Naive thymus-derived CD4-positive, alpha-beta T cell (primary cell): ENCODE measurements around the gene GALNT2. TPM values are rescaled to one million over a fixed set of nuclear protein-coding genes. Genes with fewer than 3 reads are reported as not detected.

ENCODE experiments used
- ATAC-seq: fragments of 150-1000 bp; cut with Tn5 transposase; 2 replicates; pipeline ENCODE4 v1.10.0; 2021; ENCODE audit warnings: mild to moderate bottlenecking, moderate library complexity
- CTCF ChIA-PET: fragments of 350-600 bp; sonication (Branson Sonifier 250); formaldehyde crosslinking; loops from one replicate; lab custom pipeline; 2021; ENCODE audit warnings: antibody characterized with exemption; lab: Charles Lee
- POLR2A ChIA-PET: fragments of 350-600 bp; sonication (Branson Sonifier 250); formaldehyde crosslinking; loops from one replicate; lab custom pipeline; 2021; ENCODE audit warnings: antibody characterized with exemption, inconsistent platforms; lab: Charles Lee
- DNase-seq, 9 donors: peaks; one replicate each; pipeline versions ENCODE4 v3.0.0 to v3.0.0-alpha.2; 2020 to 2022; ENCODE audit warnings: mixed read lengths in 1 of 9
- H3K27ac ChIP-seq: one replicate; pipeline ENCODE4 v1.7.0; 2013; ENCODE audit warnings: mild to moderate bottlenecking, low read depth, low read length, moderate library complexity
- H3K27me3 ChIP-seq, 2 donors: one replicate each; pipeline ENCODE4 v1.7.0; 2013; ENCODE audit warnings: low read length in 2 of 2, mild to moderate bottlenecking in 2 of 2, moderate library complexity in 2 of 2; ENCODE audit not compliant: control insufficient read depth in 2 of 2, insufficient read depth in 2 of 2
- H3K36me3 ChIP-seq, 3 experiments: 1 replicate in 2 of 3; 2 replicates in 1 of 3; pipeline ENCODE4 v1.7.0; 2013; ENCODE audit warnings: low read length in 3 of 3, mild to moderate bottlenecking in 3 of 3, moderate library complexity in 1 of 3; ENCODE audit not compliant: insufficient read depth in 3 of 3, control insufficient read depth in 2 of 3
- H3K4me1 ChIP-seq, 2 donors: one replicate each; pipeline ENCODE4 v1.7.0; 2013; ENCODE audit warnings: low read length in 2 of 2, mild to moderate bottlenecking in 2 of 2, moderate library complexity in 1 of 2; ENCODE audit not compliant: control insufficient read depth in 2 of 2, insufficient read depth in 2 of 2
- H3K4me3 ChIP-seq: 2 replicates; pipeline ENCODE4 v1.7.0; 2013; ENCODE audit warnings: mild to moderate bottlenecking, low read length
- H3K9me3 ChIP-seq, 3 experiments: 1 replicate in 2 of 3; 2 replicates in 1 of 3; pipeline ENCODE4 v1.7.0; 2013; ENCODE audit warnings: low read length in 3 of 3; ENCODE audit not compliant: control insufficient read depth in 2 of 3
- H3K27ac Mint-ChIP-seq, 9 donors: one replicate each; pipeline ENCODE4 v1.8.0; 2020 to 2022; ENCODE audit warnings: mixed read lengths in 9 of 9, mild to moderate bottlenecking in 8 of 9, moderate library complexity in 5 of 9, inconsistent platforms in 2 of 9
- H3K27me3 Mint-ChIP-seq, 5 donors: one replicate each; pipeline ENCODE4 v1.8.0; 2021 to 2022; ENCODE audit warnings: mixed read lengths in 5 of 5, mild to moderate bottlenecking in 1 of 5
- H3K36me3 Mint-ChIP-seq, 5 donors: one replicate each; pipeline ENCODE4 v1.8.0; 2020 to 2022; ENCODE audit warnings: mixed read lengths in 5 of 5, mild to moderate bottlenecking in 3 of 5, inconsistent platforms in 1 of 5
- H3K4me1 Mint-ChIP-seq, 7 donors: one replicate each; pipeline ENCODE4 v1.8.0; 2020 to 2022; ENCODE audit warnings: mixed read lengths in 7 of 7, mild to moderate bottlenecking in 3 of 7, inconsistent platforms in 1 of 7
- H3K4me3 Mint-ChIP-seq, 10 donors: one replicate each; pipeline ENCODE4 v1.8.0; 2020 to 2022; ENCODE audit warnings: mild to moderate bottlenecking in 10 of 10, mixed read lengths in 10 of 10, moderate library complexity in 6 of 10, inconsistent platforms in 2 of 10
- H3K9me3 Mint-ChIP-seq, 11 donors: one replicate each; pipeline ENCODE4 v1.8.0; 2020 to 2022; ENCODE audit warnings: mixed read lengths in 11 of 11, mild to moderate bottlenecking in 4 of 11, inconsistent platforms in 1 of 11, moderate library complexity in 1 of 11
- intact Hi-C, 2 donors: fragments of 100-400 bp; cut with micrococcal nuclease; formaldehyde crosslinking; loops; one replicate each; pipeline ENCODE4 v1.15.1; 2023
- polyA plus RNA-seq, 2 donors: library from polyadenylated mRNA; unstranded; fragments of 300-500 nt; fragmentation: Illumina TruSeq; gene quantifications; one replicate each; pipeline ENCODE4 v1.2.3, GENCODE V29; 2021
- total RNA-seq, 6 experiments: library from RNA in 5 of 6; stranded (reverse) in 5 of 6; gene quantifications; 1 replicate in 5 of 6; 2 replicates in 1 of 6; pipeline ENCODE4 v1.2.3 and lab custom pipeline; 2021 to 2026

GALNT2 gene
- total and polyA plus RNA-seq, 7 experiments from 2014 or later, result 12.0 to 32.7 (median 23.3) TPM

DNA sequence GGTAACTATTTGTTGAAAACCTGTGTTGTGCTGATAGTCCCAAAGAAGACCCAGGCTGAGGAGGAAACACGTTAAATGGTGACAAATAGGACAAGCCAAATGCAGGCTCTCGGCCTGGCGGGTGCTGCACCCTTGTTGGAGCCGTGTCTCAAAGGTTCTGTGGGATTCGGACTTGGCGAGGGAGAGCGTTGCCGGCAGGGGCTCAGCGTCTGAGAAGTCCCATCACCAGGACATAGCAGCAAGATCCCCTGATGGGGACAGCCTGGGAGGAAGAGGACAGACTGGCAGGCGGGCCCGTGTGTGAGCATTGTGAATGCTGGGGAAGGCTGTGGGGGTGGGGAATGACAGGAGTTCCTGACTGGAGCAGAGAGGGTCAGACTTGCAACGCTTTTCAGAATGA lies 216.6 kb downstream of the GALNT2 start:
- H3K4me3 ChIP-seq, result no peak overlapping the region
- no peaks in the 10 kb centered on the region for H3K27me3 ChIP-seq
- no peaks in the 10 kb centered on the region for H3K4me1 ChIP-seq
- ChIA-PET POLR2A (no interaction called here), CTCF (no interaction called here)
- intact Hi-C loops, result no loop called here
- peak overlapping the region in 3 of 9 donors; percentile 22 to 59 (median 39) for H3K27ac Mint-ChIP-seq
- H3K36me3 Mint-ChIP-seq, result peaks cover 0 to 6% (median 4%) of the 10 kb centered on the region in 5 donors
- H3K9me3 Mint-ChIP-seq, result no peaks in the 10 kb centered on the region
- H3K4me1 Mint-ChIP-seq, result peaks cover 5 to 19% (median 16%) of the 10 kb centered on the region in 7 donors
- no peaks in the 10 kb centered on the region for H3K27me3 Mint-ChIP-seq
- H3K36me3 ChIP-seq, result peaks cover 0 to 16% (median 4%) of the 10 kb centered on the region in 3 experiments
- no peak overlapping the region for H3K27ac ChIP-seq
- H3K9me3 ChIP-seq, result no peaks in the 10 kb centered on the region
- ATAC-seq (no peak), DNase-seq (no peak)
- no peak overlapping the region for H3K4me3 Mint-ChIP-seq

DNA sequence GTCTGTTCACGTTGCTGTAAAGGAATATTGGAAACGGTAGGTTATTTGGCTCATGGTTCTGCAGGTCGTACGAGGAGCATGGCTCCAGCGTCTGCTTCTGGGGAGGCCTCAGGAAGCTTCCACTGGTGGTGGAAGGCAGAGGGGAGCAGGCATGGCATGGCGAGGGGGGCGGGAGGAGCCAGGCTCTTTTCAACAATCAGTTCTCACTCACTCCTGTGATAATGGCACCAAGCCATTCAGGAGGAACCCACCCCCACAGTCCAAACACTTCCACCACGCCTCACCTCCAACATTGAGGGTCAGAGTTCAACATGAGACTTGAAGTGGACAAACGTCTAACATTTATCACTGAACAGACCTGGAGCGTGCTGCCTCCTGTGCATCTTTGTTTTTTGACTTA lies 217.9 kb downstream of the GALNT2 start:
- no peaks in the 10 kb centered on the region for H3K9me3 Mint-ChIP-seq
- ATAC-seq, result no peak
- H3K9me3 ChIP-seq, result no peaks in the 10 kb centered on the region
- peaks cover 0 to 2% (median 0%) of the 10 kb centered on the region in 5 donors for H3K36me3 Mint-ChIP-seq
- no peak overlapping the region for H3K27ac ChIP-seq
- H3K27ac Mint-ChIP-seq, result no peak overlapping the region
- DNase-seq, result no peak
- H3K4me3 Mint-ChIP-seq, result no peak overlapping the region
- peaks cover 5 to 14% (median 10%) of the 10 kb centered on the region in 7 donors for H3K4me1 Mint-ChIP-seq
- H3K4me3 ChIP-seq, result no peak overlapping the region
- no peaks in the 10 kb centered on the region for H3K4me1 ChIP-seq
- H3K36me3 ChIP-seq, result peaks cover 0 to 7% (median 0%) of the 10 kb centered on the region in 3 experiments
- no peaks in the 10 kb centered on the region for H3K27me3 ChIP-seq
- H3K27me3 Mint-ChIP-seq, result peaks cover 0 to 5% (median 0%) of the 10 kb centered on the region in 5 donors
- ChIA-PET POLR2A (no interaction called here), CTCF (no interaction called here)
- intact Hi-C loops, result no loop called here

DNA sequence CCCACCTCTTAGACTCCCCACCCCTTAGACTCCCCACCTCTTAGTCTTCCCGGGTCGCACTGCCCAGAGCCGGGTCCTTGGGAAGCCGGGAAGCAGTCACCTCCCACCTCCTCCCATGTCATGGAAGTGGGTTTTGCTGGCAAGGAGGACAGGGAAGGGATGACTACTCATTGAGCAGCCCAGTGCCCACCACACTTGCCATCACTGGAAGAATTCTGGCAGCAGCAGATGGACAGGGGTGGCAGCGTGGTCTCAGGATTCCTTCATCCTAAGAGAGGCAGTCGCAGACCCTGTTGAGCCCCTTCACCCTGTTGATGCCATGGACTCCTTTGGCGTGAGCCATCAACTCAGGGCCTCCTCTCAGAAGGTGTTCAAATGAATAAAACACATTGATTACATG lies 218.3 kb downstream of the GALNT2 start:
- H3K4me3 ChIP-seq, result no peak overlapping the region
- H3K4me3 Mint-ChIP-seq, result no peak overlapping the region
- H3K9me3 Mint-ChIP-seq, result no peaks in the 10 kb centered on the region
- no peaks in the 10 kb centered on the region for H3K9me3 ChIP-seq
- ATAC-seq (no peak), DNase-seq (no peak)
- H3K36me3 Mint-ChIP-seq, result peaks cover 0 to 1% (median 0%) of the 10 kb centered on the region in 5 donors
- CTCF ChIA-PET, result no interaction called here
- H3K36me3 ChIP-seq, result peaks cover 0 to 2% (median 0%) of the 10 kb centered on the region in 3 experiments
- H3K4me1 ChIP-seq, result no peaks in the 10 kb centered on the region
- intact Hi-C loops, result no loop called here
- POLR2A ChIA-PET, result no interaction called here
- H3K27ac ChIP-seq, result no peak overlapping the region
- H3K27me3 ChIP-seq, result no peaks in the 10 kb centered on the region
- peaks cover 5 to 14% (median 10%) of the 10 kb centered on the region in 7 donors for H3K4me1 Mint-ChIP-seq
- H3K27me3 Mint-ChIP-seq, result peaks cover 0 to 5% (median 0%) of the 10 kb centered on the region in 5 donors
- no peak overlapping the region for H3K27ac Mint-ChIP-seq

- CTCF ChIA-PET, result no interaction called here
- POLR2A ChIA-PET, result no interaction called here
- Mint-ChIP-seq H3K27ac (peak overlapping the region in 1 of 9 donors; percentile 8), H3K9me3 (no peaks in the 10 kb centered on the region), H3K27me3 (peaks cover 0 to 11% (median 2%) of the 10 kb centered on the region in 5 donors), H3K4me3 (no peak overlapping the region), H3K36me3 (peaks cover 0 to 1% (median 0%) of the 10 kb centered on the region in 5 donors), H3K4me1 (peaks cover 1 to 16% (median 10%) of the 10 kb centered on the region in 7 donors)
- no peaks in the 10 kb centered on the region for H3K36me3 ChIP-seq
- intact Hi-C loops, result no loop called here
- ATAC-seq (no peak), DNase-seq (no peak)
- no peaks in the 10 kb centered on the region for H3K27me3 ChIP-seq
- H3K4me3 ChIP-seq, result no peak overlapping the region
- H3K27ac ChIP-seq, result no peak overlapping the region
- no peaks in the 10 kb centered on the region for H3K4me1 ChIP-seq
- no peaks in the 10 kb centered on the region for H3K9me3 ChIP-seq
Measured at GRCh38 chr1:230286166-230286889, 219.3 kb downstream of the GALNT2 start.

- H3K4me1 ChIP-seq, result no peaks in the 10 kb centered on the region
- ChIA-PET POLR2A (no interaction called here), CTCF (no interaction called here)
- no peaks in the 10 kb centered on the region for H3K9me3 ChIP-seq
- H3K27me3 Mint-ChIP-seq, result peaks cover 0 to 16% (median 6%) of the 10 kb centered on the region in 5 donors
- no peak overlapping the region for H3K27ac ChIP-seq
- H3K36me3 ChIP-seq, result no peaks in the 10 kb centered on the region
- DNase-seq, result no peak
- no peak overlapping the region for H3K4me3 Mint-ChIP-seq
- no peak overlapping the region for H3K27ac Mint-ChIP-seq
- intact Hi-C loops, result no loop called here
- no peaks in the 10 kb centered on the region for H3K9me3 Mint-ChIP-seq
- no peak for ATAC-seq
- H3K4me1 Mint-ChIP-seq, result peaks cover 0 to 16% (median 10%) of the 10 kb centered on the region in 7 donors
- H3K4me3 ChIP-seq, result no peak overlapping the region
- H3K27me3 ChIP-seq, result no peaks in the 10 kb centered on the region
- H3K36me3 Mint-ChIP-seq, result peaks cover 0 to 1% (median 0%) of the 10 kb centered on the region in 5 donors
Measured at GRCh38 chr1:230286890-230287269, 219.8 kb downstream of the GALNT2 start.

DNA sequence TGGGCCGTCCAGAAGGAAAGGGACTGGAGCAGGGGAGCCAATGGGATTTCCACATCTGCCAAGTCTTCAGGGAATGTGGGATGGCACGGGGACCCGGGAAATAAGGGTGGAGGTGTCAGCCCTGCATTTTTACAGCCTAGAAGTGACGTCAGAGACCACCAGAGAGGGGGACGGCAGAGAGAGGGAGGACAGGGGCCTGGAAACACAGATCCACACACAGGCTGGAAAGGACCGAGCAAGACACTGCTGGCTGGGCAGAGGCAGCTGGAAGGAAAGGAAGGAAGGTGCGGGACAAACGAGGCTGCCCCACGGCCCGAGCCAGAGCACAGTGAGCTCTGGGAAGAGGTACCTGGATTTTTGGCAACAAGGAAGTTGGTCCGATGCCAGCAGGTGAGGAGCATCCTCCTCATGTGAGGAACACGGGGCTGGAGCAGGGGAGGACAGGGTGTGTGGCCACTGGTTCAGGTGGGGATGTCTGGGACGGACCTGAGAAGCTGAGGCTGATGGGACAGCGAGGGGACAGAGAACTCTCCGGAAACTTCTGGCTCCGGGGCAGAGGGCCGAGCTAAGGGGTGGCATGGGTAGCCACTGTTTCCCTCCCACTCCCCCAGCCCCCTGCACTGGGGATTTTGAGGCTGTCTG lies 220.8 kb downstream of the GALNT2 start:
- ATAC-seq (no peak), DNase-seq (no peak)
- H3K4me1 ChIP-seq, result no peaks in the 10 kb centered on the region
- intact Hi-C loops, result no loop called here
- H3K27ac Mint-ChIP-seq, result peak overlapping the region in 1 of 9 donors; percentile 31
- H3K4me3 ChIP-seq, result no peak overlapping the region
- no peaks in the 10 kb centered on the region for H3K36me3 Mint-ChIP-seq
- H3K4me1 Mint-ChIP-seq, result peaks cover 0 to 16% (median 5%) of the 10 kb centered on the region in 7 donors
- no peaks in the 10 kb centered on the region for H3K9me3 Mint-ChIP-seq
- H3K27me3 ChIP-seq, result no peaks in the 10 kb centered on the region
- peaks cover 0 to 23% (median 12%) of the 10 kb centered on the region in 5 donors for H3K27me3 Mint-ChIP-seq
- H3K9me3 ChIP-seq, result no peaks in the 10 kb centered on the region
- CTCF ChIA-PET, result no interaction called here
- H3K27ac ChIP-seq, result no peak overlapping the region
- no peak overlapping the region for H3K4me3 Mint-ChIP-seq
- POLR2A ChIA-PET, result no interaction called here
- no peaks in the 10 kb centered on the region for H3K36me3 ChIP-seq
